ENCODE measurements around the gene AGO4. TPM values are rescaled to one million over a fixed set of nuclear protein-coding genes. Genes with fewer than 3 reads are reported as not detected.
"Not testable (repeated sequence)": the region's sequence is repeated elsewhere in the genome, so short reads cannot be mapped to it uniquely, and the experiment has no call there.

AGO4 gene
- total and polyA plus RNA-seq, 2 of the 8 experiments (the other 6 are each of a cell fraction or from before 2014, with no cell fraction given) = 5.5 to 7.7 TPM

- H2BK120ac ChIP-seq (replicated peaks; ENCODE audit: low read depth, low read length); H4K8ac ChIP-seq (ENCODE audit: extremely low read depth, insufficient read depth, low read length); H2BK20ac ChIP-seq (ENCODE audit: low read length); H2AK5ac ChIP-seq (ENCODE audit: low read depth, low read length); H2BK15ac ChIP-seq (ENCODE audit: low read length); H3K14ac ChIP-seq (ENCODE audit: insufficient read length); H2BK12ac ChIP-seq (ENCODE audit: low read depth, low read length); H3K23ac ChIP-seq (ENCODE audit: insufficient read length); H3K9me3 ChIP-seq (ENCODE audit: insufficient read depth in 2 of 2, low read depth in 1 of 2, low read length in 1 of 2); H3K4me1 ChIP-seq (replicated peaks in 1 of 4; ENCODE audit: control insufficient read depth in 3 of 4, insufficient read depth in 4 of 4, low read length in 3 of 4); H4K91ac ChIP-seq (replicated peaks; ENCODE audit: insufficient read length, low read length); H2BK5ac ChIP-seq (ENCODE audit: low read depth, low read length); H3K79me1 ChIP-seq (ENCODE audit: low read depth, low read length); H4K5ac ChIP-seq (ENCODE audit: insufficient read length, low read depth, low read length); H3K79me2 ChIP-seq (ENCODE audit: control insufficient read depth in 1 of 2, insufficient read depth in 2 of 2, low read length in 2 of 2); H3K9ac ChIP-seq (replicated peaks in 1 of 4; ENCODE audit: extremely low read depth in 1 of 4, low read depth in 3 of 4, low read length in 3 of 4); H3K27me3 ChIP-seq (replicated peaks in 1 of 4; ENCODE audit: control insufficient read depth in 3 of 4, extremely low read depth in 1 of 4, insufficient read depth in 3 of 4, low read length in 3 of 4); H3K4me3 ChIP-seq (ENCODE audit: extremely low read depth in 1 of 4, insufficient read depth in 2 of 4, low read depth in 3 of 4, low read length in 4 of 4); FAIRE-seq; H3K36me3 ChIP-seq (ENCODE audit: control insufficient read depth in 2 of 4, insufficient read depth in 4 of 4, low read length in 3 of 4); H3K4me2 ChIP-seq (ENCODE audit: insufficient read depth in 1 of 2, low read depth in 2 of 2, low read length in 2 of 2); H3K56ac ChIP-seq (replicated peaks; ENCODE audit: insufficient read length, low read depth, low read length); H3K18ac ChIP-seq (ENCODE audit: extremely low read depth, low read length); H3K27ac ChIP-seq (ENCODE audit: low read depth, low read length); H4K20me1 ChIP-seq (replicated peaks in 1 of 2; ENCODE audit: control insufficient read depth in 1 of 2, insufficient read depth in 2 of 2, low read length in 2 of 2); H3K4ac ChIP-seq (replicated peaks; ENCODE audit: insufficient read length, low read depth, low read length); H3K23me2 ChIP-seq (ENCODE audit: low read depth, low read length): not testable (repeated sequence)
- ChIA-PET POLR2A (ENCODE audit: partially characterized antibody) (interaction anchor here (0.6 kb wide), 1 partner anchor 20 kb away, joined by 3 read pairs; no protein-coding TSS in a partner anchor), CTCF (ENCODE audit: partially characterized antibody) (interaction anchor here (0.6 to 1.6 kb wide), 4 partner anchors 10 to 91 kb away, joined by 3 to 5 read pairs (median 4); partner anchors contain the start of gene AGO1)
- TF ChIP-seq E2F6 (IDR thresholded peaks at IDR 0.05) (0 out of 2 replicates have a peak, but pooled peaks have one; percentile 17), MAX (IDR thresholded peaks at IDR 0.05) (peak; percentile 55)
- peak overlapping the region; percentile 69 for H2AFZ ChIP-seq (ENCODE audit: low read length)
- DNase-seq (ENCODE audit: low read depth in 1 of 2, low spot score in 2 of 2) = peak in 1 of 2 experiments; percentile 55
- WGBS, 2 experiments (ENCODE audit: extremely low coverage in 1 of 2, insufficient coverage in 1 of 2, insufficient read length in 1 of 2, insufficient replicate concordance in 2 of 2, low coverage in 1 of 2, low lambda C conversion rate in 2 of 2, missing lambda C conversion rate in 1 of 2) = 94% methylated on average over 34 of the region's 34 CpGs; no CpG with 5 or more reads in 1 of the 2 experiments
Observed at GRCh38 chr1:35869245-35869950, 61.6 kb downstream of the AGO4 start.

Measured in H1 (cell line).